H1 (cell line): ENCODE results near the gene NAA38. TPM values are rescaled to one million over a fixed set of nuclear protein-coding genes. Genes with fewer than 3 reads are reported as not detected.

Experiments used
- CTBP2 ChIP-seq: IDR thresholded peaks from 2 replicates; pipeline ENCODE4 v1.7.0; 2011; ENCODE audit warnings: borderline replicate concordance, mild to moderate bottlenecking, moderate library complexity, mixed read lengths, low read length; ENCODE audit not compliant: insufficient read depth, insufficient read length
- KDM4A ChIP-seq: IDR thresholded peaks from one replicate; pipeline ENCODE4 v1.7.1; 2012; ENCODE audit warnings: low read depth, mild to moderate bottlenecking, moderate library complexity, low read length, inconsistent platforms; ENCODE audit not compliant: severe bottlenecking
- polyA plus RNA-seq, 7 experiments: library from polyadenylated mRNA; depleted of rRNA in 3 of 7; stranded (reverse) in 5 of 7; unstranded in 2 of 7; fragments of >200 nt in 5 of 7; fragments of 200-250 nt in 2 of 7; gene quantifications; 1 replicate in 5 of 7; 2 replicates in 1 of 7; 4 replicates in 1 of 7; pipeline versions ENCODE4 v1.2.1 to v1.2.3, GENCODE V29; 2011 to 2013; ENCODE audit warnings: missing spikeins in 2 of 7, mixed read lengths in 2 of 7
- total RNA-seq: library from RNA; stranded (reverse); fragmentation: NEBNext Ultra II Directional; extraction: Animal tissue kit (Norgen Biotek cat#: 25700); gene quantifications from 2 replicates; pipeline ENCODE4 v1.2.1, GENCODE V29; 2021

NAA38 gene
- total and polyA plus RNA-seq, 2 of the 8 experiments (the other 6 are each of a cell fraction or from before 2014, with no cell fraction given): 30.2 to 109 TPM

DNA sequence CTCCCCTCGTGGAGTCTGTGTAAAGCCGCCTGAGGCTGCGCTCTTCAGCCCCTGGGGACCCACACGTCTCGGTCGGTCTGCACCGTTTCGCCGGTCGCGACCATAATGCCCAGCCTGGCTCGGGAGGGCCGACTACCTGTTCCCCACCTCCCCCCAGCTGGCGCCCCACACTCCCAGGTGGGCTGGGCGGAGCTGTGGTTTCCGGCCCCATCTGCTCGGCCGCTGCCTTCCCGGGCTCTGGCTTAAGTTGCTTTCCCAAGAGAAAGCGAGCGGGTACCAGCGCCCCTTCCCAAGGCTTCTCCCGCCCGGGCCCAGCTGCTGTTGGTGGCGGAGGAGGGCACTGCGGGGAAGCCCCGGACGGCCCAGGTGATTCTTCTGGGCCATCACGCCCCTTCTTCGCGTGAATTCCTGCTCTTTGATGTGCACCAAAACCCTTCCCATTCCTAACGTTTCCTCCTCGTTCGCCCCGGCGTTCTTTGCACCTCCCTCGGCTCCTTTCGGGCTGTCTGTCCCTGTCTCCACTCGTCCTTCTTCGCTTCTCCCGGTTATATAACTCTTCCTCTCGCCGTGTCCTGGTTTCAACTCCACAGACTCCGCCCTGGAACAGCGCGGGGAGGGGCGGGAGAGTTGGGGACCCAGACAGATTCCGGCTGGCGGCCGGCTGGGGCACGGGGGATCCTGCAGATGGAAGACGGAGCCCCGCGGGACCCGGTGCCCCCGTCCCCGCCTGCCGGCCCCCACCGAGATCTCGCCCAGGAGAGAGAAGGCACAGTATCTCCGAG lies 21.4 kb downstream of the NAA38 start (continued):
- TF ChIP-seq CTBP2: peak; percentile 28
- TF ChIP-seq KDM4A: peak; percentile 59
